Fibroblast of peridontal ligament (primary cell): ENCODE data around the gene VPS54.

ENCODE experiments used
- DNase-seq: peaks from one replicate; pipeline ENCODE4 v3.0.0-alpha.2; 2010; ENCODE audit errors: extremely low read depth

Gene VPS54, protein sequence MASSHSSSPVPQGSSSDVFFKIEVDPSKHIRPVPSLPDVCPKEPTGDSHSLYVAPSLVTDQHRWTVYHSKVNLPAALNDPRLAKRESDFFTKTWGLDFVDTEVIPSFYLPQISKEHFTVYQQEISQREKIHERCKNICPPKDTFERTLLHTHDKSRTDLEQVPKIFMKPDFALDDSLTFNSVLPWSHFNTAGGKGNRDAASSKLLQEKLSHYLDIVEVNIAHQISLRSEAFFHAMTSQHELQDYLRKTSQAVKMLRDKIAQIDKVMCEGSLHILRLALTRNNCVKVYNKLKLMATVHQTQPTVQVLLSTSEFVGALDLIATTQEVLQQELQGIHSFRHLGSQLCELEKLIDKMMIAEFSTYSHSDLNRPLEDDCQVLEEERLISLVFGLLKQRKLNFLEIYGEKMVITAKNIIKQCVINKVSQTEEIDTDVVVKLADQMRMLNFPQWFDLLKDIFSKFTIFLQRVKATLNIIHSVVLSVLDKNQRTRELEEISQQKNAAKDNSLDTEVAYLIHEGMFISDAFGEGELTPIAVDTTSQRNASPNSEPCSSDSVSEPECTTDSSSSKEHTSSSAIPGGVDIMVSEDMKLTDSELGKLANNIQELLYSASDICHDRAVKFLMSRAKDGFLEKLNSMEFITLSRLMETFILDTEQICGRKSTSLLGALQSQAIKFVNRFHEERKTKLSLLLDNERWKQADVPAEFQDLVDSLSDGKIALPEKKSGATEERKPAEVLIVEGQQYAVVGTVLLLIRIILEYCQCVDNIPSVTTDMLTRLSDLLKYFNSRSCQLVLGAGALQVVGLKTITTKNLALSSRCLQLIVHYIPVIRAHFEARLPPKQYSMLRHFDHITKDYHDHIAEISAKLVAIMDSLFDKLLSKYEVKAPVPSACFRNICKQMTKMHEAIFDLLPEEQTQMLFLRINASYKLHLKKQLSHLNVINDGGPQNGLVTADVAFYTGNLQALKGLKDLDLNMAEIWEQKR

GRCh38 chr2:64019083-64019974 lies at the start of gene VPS54:
TSS of gene VPS54 (minus strand) at chr2:64019428. CDS start at chr2:63983999, 35,429 bp downstream.
- DNase-seq = peak; percentile 72

GRCh38 chr2:64067326-64067725 lies 48.1 kb upstream of the VPS54 start:
- DNase-seq = no peak

GRCh38 chr2:64065516-64065915 lies 46.3 kb upstream of the VPS54 start:
- DNase-seq = no peak

DNA sequence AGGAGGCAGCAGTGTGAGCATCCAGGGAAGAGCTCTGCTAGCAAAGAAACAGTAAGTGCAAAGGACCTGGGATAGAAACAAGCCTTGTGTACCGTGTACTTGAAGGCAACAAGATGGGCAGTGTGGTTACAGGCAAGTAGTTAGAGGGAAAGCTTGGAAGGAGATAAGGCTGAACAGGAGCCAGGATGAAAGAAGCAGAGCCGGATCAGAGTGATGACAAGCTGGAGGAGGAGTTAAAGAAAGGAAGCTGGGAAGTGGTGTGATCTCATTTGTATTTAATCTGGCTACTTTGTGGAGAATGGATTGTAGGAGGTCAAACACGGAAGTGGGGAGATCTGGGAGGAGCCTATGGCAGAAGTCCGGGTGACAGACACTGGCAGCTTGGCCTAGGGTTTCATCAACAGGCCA lies 44.7 kb upstream of the VPS54 start:
- DNase-seq = peak; percentile 30

DNA sequence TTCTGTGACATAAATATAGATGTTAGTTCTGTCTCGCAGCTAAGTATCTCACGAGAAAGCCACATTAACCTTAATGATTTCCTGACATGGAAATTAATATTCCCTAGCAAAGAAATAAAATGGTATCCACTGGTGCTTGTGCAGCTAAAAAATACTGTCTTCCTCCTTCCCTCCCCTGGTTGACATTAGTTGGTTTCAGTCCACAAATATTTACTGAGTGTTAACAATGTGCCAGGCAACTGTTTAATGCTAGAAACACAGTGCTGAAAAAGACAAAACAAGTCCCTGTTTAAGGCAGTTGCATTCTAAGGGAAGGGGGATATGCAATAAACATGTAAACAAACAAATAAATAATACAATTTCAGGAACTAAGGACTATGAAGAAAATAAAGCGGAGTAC lies 44.2 kb upstream of the VPS54 start:
- DNase-seq = no peak

GRCh38 chr2:64062840-64063239 lies 43.6 kb upstream of the VPS54 start:
- peak; percentile 45 for DNase-seq

- no peak for DNase-seq
Measured at GRCh38 chr2:64059270-64059669, 40.0 kb upstream of the VPS54 start.

DNA sequence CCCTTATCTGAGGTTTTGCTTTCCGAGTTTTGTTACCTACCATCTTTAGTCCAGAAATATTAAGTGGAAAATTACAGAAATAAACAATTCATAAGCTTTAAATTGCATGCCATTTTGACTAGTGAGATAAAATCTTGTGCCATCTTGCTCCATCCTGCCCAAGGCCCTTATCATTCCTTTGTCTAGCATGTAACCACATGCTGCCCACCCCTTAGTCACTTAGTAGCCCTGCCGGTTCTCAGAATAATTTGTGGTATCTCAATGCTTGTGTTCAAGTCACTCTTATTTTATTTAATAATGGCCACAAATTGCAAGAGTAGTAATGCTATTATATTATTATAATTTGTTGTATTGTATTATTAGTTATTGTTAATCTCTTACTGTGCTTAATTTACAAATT lies 36.8 kb upstream of the VPS54 start:
- no peak for DNase-seq

DNA sequence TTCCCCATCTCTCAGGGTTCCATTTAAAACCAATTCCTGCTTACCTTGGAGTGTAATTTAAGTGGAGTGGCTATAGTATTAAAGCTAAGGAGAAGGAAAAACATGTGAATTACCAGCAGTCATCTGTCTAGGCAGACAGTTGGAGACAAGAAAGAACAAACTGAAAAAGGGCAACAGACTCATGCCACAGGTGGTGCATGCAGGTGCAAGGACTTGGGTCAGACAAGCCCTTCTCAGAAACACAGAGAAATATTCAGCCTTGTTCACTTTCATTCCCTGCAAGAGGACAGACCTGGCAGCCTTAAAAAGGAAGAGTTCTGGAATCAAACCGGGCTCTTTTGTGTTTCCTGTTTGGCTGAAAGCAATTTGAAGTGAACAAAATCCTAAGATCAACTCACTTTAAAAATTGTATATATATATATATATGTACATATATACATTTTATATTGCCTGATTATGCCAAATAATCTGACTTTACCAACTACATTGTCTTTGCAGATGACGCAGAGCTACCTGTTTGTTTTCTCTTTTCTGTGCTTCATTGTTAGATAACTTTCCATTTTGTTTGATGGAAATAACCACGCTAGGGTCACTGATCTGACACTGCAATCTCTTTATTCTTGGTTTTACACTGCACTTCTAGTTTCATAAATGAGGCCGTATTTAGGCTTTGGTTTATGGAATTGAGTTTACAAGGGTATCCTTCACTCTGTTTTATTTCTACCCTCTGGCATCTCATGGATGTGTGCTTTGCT lies 35.1 kb upstream of the VPS54 start:
- no peak for DNase-seq

- no peak for DNase-seq
Measured at GRCh38 chr2:64052463-64053241, 33.4 kb upstream of the VPS54 start.

DNA sequence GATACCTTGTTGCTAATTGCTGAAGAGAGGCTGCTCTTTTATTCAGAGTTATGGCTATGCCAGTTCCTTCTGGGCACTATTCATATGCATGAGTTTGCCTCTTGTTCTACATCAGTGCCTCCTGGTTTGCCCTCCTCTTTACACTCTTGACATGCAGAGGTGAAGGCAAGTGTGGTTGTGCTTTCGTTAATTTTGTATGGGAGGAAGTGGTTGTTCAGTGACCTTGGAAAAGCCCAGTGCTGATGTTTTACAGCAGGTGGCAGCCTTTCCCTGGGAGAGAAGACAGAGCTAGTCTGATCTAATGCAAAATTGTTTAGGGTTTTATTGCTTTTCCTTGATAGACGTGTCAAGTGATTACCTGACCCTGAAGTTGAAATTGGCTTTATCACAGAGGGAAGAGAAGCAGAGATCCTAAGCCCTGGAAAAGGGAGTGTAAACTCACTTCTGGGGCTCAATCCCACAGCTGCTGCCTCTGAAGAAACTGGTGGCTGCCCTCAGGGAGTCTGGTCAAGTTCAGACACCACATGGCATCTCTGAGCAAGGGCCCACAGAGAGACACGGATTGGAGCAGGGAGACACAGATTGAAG lies 30.5 kb upstream of the VPS54 start:
- DNase-seq = peak; percentile 78

- no peak for DNase-seq
Measured at GRCh38 chr2:64045938-64046337, 26.7 kb upstream of the VPS54 start.

- DNase-seq = no peak
Measured at GRCh38 chr2:64040161-64040560, 20.9 kb upstream of the VPS54 start.

- DNase-seq = peak; percentile 70
Measured at GRCh38 chr2:64036034-64036705, 16.9 kb upstream of the VPS54 start.

- DNase-seq = peak; percentile 70
Measured at GRCh38 chr2:64035072-64035942, 16.1 kb upstream of the VPS54 start.

DNA sequence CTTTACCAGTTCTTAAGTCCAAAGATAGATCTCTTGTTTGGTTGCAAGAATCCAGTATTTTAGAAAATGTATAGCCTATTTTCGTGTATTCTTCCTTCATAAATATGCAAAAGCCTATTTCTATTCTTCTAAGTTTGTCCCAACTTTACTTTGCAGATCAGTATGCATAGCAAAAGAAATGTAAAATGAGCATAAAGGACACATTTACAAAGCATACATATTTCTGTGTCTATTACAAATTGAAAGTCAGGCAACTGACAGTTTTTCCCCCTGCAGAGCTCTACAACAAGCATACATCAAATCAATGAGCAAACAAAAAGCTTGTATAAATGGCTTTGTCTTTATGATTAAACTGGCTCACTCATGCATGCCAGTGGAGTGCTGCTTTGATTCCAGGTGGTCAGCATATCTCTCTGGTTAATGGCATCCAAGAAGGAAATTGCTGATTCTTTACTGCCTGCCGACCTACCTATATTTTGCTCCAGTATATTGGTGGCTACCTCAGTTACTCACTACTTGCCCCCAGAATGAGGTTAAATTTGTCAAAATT lies 10.0 kb upstream of the VPS54 start:
- no peak for DNase-seq

DNA sequence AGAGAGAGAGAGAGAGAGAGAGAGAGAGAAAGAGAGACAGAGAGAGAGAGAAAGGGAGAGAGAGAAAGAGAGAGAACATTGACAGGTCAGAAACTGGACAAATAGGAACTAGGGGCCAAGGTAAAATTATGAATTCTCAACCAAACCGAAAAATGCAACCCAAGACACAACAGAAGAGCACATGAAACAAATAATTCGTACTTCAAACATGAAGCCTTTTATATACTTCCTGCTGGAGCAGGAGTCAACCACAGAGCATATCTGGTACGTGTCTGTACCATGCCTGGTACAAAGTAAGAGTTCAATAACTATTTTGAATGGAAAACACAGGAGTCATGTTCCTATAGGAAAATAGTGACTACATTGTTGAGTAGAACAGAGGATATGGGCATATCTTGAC lies 6.5 kb upstream of the VPS54 start:
- DNase-seq = no peak
